Measurements from ENCODE around the gene FOXK2. TPM values are rescaled to one million over a fixed set of nuclear protein-coding genes. Genes with fewer than 3 reads are reported as not detected.
"Not testable (repeated sequence)": the region's sequence is repeated elsewhere in the genome, so short reads cannot be mapped to it uniquely, and the experiment has no call there.

FOXK2 gene
- total RNA-seq, 1 experiment from 2014 or later: 118 TPM

- BruUV-seq (replicated peaks): no TSS peak
- Histone ChIP-seq H3K4me3 (ENCODE audit: low read depth, low read length) (no peak overlapping the region), H3K4me1 (peaks cover 10% of the 10 kb centered on the region; the same call in 1 of the 2 replicates), H3K36me3 (ENCODE audit: control insufficient read depth, insufficient read depth, low read length) (no peaks in the 10 kb centered on the region), H3K27me3 (replicated peaks; ENCODE audit: control insufficient read depth, insufficient read depth, low read length) (no peaks in the 10 kb centered on the region), H3K9me3 (no peaks in the 10 kb centered on the region)
- CTCF ChIA-PET: no interaction called here
- no peaks in the 10 kb centered on the region for H3K27me3 Mint-ChIP-seq (ENCODE audit: insufficient read depth, unreplicated experiment)
- peaks cover 40% of the 10 kb centered on the region for H3K36me3 Mint-ChIP-seq (ENCODE audit: insufficient read depth, unreplicated experiment)
- intact Hi-C loops (cut with micrococcal nuclease; ENCODE audit: unreplicated experiment): loop anchor here (5.0 kb wide), 1 partner anchor 200 kb away; no protein-coding TSS in a partner anchor
- peak; percentile 81 to 88 for DNase-seq
- H3K9me3 Mint-ChIP-seq (ENCODE audit: unreplicated experiment): no peaks in the 10 kb centered on the region
- POLR2A ChIA-PET: interaction anchor here (0.6 to 0.7 kb wide), 2 partner anchors 30 to 55 kb away, joined by 3 to 6 read pairs; no protein-coding TSS in a partner anchor
- H3K4me1 Mint-ChIP-seq (ENCODE audit: low read depth, unreplicated experiment): peaks cover 16% of the 10 kb centered on the region
- peak overlapping the region; percentile 26 for H3K27ac Mint-ChIP-seq (ENCODE audit: unreplicated experiment)
- peak; percentile 78 to 91 for TF ChIP-seq CTCF (IDR thresholded peaks at IDR 0.05; ENCODE audit: insufficient read depth in 1 of 2, low read depth in 1 of 2, low read length in 1 of 2, severe bottlenecking in 1 of 2, unreplicated experiment in 1 of 2)
- H3K4me3 Mint-ChIP-seq (ENCODE audit: unreplicated experiment): no peak overlapping the region
These were observed 32.4 kb downstream of the FOXK2 start for GRCh38 chr17:82551779-82552457.

- no peak for DNase-seq
- peaks cover 37% of the 10 kb centered on the region for H3K36me3 Mint-ChIP-seq (ENCODE audit: insufficient read depth, unreplicated experiment)
- H3K9me3 ChIP-seq: no peaks in the 10 kb centered on the region
- CTCF ChIA-PET: interaction anchor here (0.5 to 1.1 kb wide), 3 partner anchors 22 to 359 kb away, joined by 3 read pairs; no protein-coding TSS in a partner anchor
- H3K36me3 ChIP-seq (ENCODE audit: control insufficient read depth, insufficient read depth, low read length): no peaks in the 10 kb centered on the region
- no TSS peak for BruUV-seq (replicated peaks)
- no peaks in the 10 kb centered on the region for H3K27me3 ChIP-seq (replicated peaks; ENCODE audit: control insufficient read depth, insufficient read depth, low read length)
- intact Hi-C loops (cut with micrococcal nuclease; ENCODE audit: unreplicated experiment): loop anchor here (5.0 kb wide), 1 partner anchor 200 kb away; no protein-coding TSS in a partner anchor
- peak overlapping the region; percentile 26 for H3K27ac Mint-ChIP-seq (ENCODE audit: unreplicated experiment)
- no peak overlapping the region for H3K4me3 Mint-ChIP-seq (ENCODE audit: unreplicated experiment)
- POLR2A ChIA-PET: no interaction called here
- no peak overlapping the region for H3K4me3 ChIP-seq (ENCODE audit: low read depth, low read length)
- H3K9me3 Mint-ChIP-seq (ENCODE audit: unreplicated experiment): no peaks in the 10 kb centered on the region
- no peak for TF ChIP-seq CTCF (IDR thresholded peaks at IDR 0.05; ENCODE audit: insufficient read depth in 1 of 2, low read depth in 1 of 2, low read length in 1 of 2, severe bottlenecking in 1 of 2, unreplicated experiment in 1 of 2)
- peaks cover 16% of the 10 kb centered on the region for H3K4me1 Mint-ChIP-seq (ENCODE audit: low read depth, unreplicated experiment)
- H3K4me1 ChIP-seq: peaks cover 10% of the 10 kb centered on the region; the same call in 1 of the 2 replicates
- H3K27me3 Mint-ChIP-seq (ENCODE audit: insufficient read depth, unreplicated experiment): no peaks in the 10 kb centered on the region
These were observed 33.0 kb downstream of the FOXK2 start for GRCh38 chr17:82552580-82552979.

GRCh38 chr17:82553210-82553930 lies 33.8 kb downstream of the FOXK2 start:
- Mint-ChIP-seq H3K36me3 (ENCODE audit: insufficient read depth, unreplicated experiment) (peaks cover 33% of the 10 kb centered on the region), H3K27me3 (ENCODE audit: insufficient read depth, unreplicated experiment) (no peaks in the 10 kb centered on the region), H3K27ac (ENCODE audit: unreplicated experiment) (no peak overlapping the region), H3K9me3 (ENCODE audit: unreplicated experiment) (no peaks in the 10 kb centered on the region), H3K4me3 (ENCODE audit: unreplicated experiment) (no peak overlapping the region), H3K4me1 (ENCODE audit: low read depth, unreplicated experiment) (peaks cover 16% of the 10 kb centered on the region)
- no TSS peak for BruUV-seq (replicated peaks)
- no peak for DNase-seq
- CTCF ChIA-PET: interaction anchor here (0.5 to 1.4 kb wide), 6 partner anchors 15 to 360 kb away, joined by 3 to 5 read pairs (median 4); no protein-coding TSS in a partner anchor
- intact Hi-C loops (cut with micrococcal nuclease; ENCODE audit: unreplicated experiment): loop anchor here (5.0 kb wide), 1 partner anchor 201 kb away; no protein-coding TSS in a partner anchor
- H3K4me3 ChIP-seq (ENCODE audit: low read depth, low read length): no peak overlapping the region
- POLR2A ChIA-PET: interaction anchor here (0.5 to 0.6 kb wide), 2 partner anchors 15 to 34 kb away, joined by 3 read pairs; partner anchors contain the start of gene FOXK2
- H3K9me3 ChIP-seq: no peaks in the 10 kb centered on the region
- TF ChIP-seq CTCF (IDR thresholded peaks at IDR 0.05; ENCODE audit: insufficient read depth in 1 of 2, low read depth in 1 of 2, low read length in 1 of 2, severe bottlenecking in 1 of 2, unreplicated experiment in 1 of 2): no peak
- H3K4me1 ChIP-seq: peaks cover 10% of the 10 kb centered on the region; the same call in 1 of the 2 replicates
- H3K27me3 ChIP-seq (replicated peaks; ENCODE audit: control insufficient read depth, insufficient read depth, low read length): no peaks in the 10 kb centered on the region
- no peaks in the 10 kb centered on the region for H3K36me3 ChIP-seq (ENCODE audit: control insufficient read depth, insufficient read depth, low read length)

GRCh38 chr17:82557510-82557909 lies 38.0 kb downstream of the FOXK2 start:
- H3K9me3 Mint-ChIP-seq (ENCODE audit: unreplicated experiment); intact Hi-C loops (cut with micrococcal nuclease; ENCODE audit: unreplicated experiment); BruUV-seq (replicated peaks); H3K36me3 ChIP-seq (ENCODE audit: control insufficient read depth, insufficient read depth, low read length); POLR2A ChIA-PET; H3K27me3 Mint-ChIP-seq (ENCODE audit: insufficient read depth, unreplicated experiment); H3K9me3 ChIP-seq; H3K4me3 ChIP-seq (ENCODE audit: low read depth, low read length); H3K4me3 Mint-ChIP-seq (ENCODE audit: unreplicated experiment); DNase-seq; H3K27me3 ChIP-seq (replicated peaks; ENCODE audit: control insufficient read depth, insufficient read depth, low read length); H3K27ac Mint-ChIP-seq (ENCODE audit: unreplicated experiment): not testable (repeated sequence)
- peaks cover 39% of the 10 kb centered on the region for H3K36me3 Mint-ChIP-seq (ENCODE audit: insufficient read depth, unreplicated experiment)
- peaks cover 35% of the 10 kb centered on the region for H3K4me1 ChIP-seq
- H3K4me1 Mint-ChIP-seq (ENCODE audit: low read depth, unreplicated experiment): peaks cover 21% of the 10 kb centered on the region
- CTCF ChIA-PET: interaction anchor here (0.6 kb wide), 1 partner anchor 37 kb away, joined by 4 read pairs; no protein-coding TSS in a partner anchor
